ENCODE data around the gene BBIP1. TPM values are rescaled to one million over a fixed set of nuclear protein-coding genes. Genes with fewer than 3 reads are reported as not detected.

BBIP1 gene
- 10 to 100 TPM; 22.8 to 25.5 TPM for total RNA-seq
- long read RNA-seq, partial matches to known transcripts, result 0 of 6 reads
- long read RNA-seq, other reads (novel, unspliced or antisense), result 1 of 6 reads

GRCh38 chr10:110918643-110919348, at the start of gene BBIP1:
Gene BBIP1 (minus strand): TSS chr10:110919180. CDS start chr10:110918157, 1,023 bp downstream.
- ATAC-seq, result peak; percentile 94 to 97

GRCh38 chr10:110967645-110968044, 48.7 kb upstream of the BBIP1 start:
- DNase-seq, result no peak
- ATAC-seq, result no peak
- intact Hi-C loops (cut with DNase I), result no loop called here

More at GRCh38 chr10:110918643-110919348, at the start of gene BBIP1:
- DNase-seq, result no peak
- intact Hi-C loops (cut with DNase I), result no loop called here

DNA sequence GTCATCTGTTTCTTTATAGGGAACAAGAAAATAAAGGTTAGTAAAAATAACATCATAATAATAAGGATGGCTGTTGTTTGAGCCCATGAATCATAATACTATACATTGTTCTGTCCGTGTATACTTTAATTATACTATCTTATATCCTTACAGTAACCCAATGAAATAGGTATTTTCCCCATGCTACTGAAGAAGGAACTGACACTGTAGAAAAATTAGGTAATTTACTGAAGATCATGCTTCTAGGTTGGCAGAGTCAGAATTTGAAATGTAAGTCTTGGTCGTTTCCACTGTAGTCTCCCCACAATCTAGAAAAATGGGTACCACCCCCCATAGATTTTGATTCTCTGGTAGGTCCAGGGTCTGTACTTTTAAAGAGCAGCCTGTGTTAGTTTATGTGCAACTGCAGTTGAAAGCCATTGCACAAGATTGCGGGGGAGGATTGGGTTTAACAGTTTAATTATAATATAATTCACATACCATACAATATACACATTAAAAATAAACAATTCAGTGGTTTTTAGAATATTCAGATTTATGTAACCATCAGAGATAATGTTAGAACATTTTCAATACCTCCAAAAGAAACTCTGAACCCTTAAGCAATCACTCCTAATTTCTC, 48.1 kb upstream of the BBIP1 start:
- DNase-seq (no peak), ATAC-seq (no peak)
- intact Hi-C loops (cut with DNase I), result no loop called here

DNA sequence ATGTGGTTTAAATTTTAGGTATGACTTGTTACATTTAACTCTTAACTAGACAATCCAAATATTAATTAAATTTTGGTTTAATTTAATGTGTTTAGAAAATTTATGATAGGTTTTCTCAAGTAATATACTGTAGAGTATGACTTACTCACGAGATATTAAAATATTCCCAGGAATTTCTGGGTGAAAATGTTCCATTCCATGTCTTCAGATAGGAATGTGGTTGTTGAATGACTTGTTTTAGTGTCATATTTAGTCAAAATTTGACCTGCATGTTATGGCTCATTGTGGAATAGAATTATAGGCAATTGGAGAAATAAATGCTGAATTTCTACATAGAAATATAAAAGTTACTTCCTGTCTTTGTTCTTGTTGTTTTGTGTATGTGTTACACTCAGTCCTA, 47.2 kb upstream of the BBIP1 start:
- DNase-seq (no peak), ATAC-seq (no peak)
- intact Hi-C loops (cut with DNase I), result no loop called here

DNA sequence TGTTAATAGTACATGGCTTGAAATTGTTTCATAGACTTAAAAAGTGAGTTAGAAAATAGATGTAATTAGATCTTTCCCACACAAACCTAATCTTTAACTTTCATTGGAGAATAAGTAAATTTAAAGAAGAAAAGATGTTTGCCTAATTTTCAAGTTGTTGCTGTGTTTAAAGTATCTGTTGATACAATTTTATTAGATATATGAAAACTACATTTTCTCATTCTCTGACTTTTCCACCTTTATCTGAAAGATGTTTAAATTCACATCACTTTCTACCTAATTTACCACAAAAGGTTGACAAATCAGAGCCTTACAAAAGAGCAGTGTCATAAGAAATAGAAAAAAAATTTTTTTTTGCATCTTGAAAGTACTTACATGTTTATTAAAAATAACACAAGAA, 46.2 kb upstream of the BBIP1 start:
- ATAC-seq (no peak), DNase-seq (no peak)
- intact Hi-C loops (cut with DNase I), result no loop called here

DNA sequence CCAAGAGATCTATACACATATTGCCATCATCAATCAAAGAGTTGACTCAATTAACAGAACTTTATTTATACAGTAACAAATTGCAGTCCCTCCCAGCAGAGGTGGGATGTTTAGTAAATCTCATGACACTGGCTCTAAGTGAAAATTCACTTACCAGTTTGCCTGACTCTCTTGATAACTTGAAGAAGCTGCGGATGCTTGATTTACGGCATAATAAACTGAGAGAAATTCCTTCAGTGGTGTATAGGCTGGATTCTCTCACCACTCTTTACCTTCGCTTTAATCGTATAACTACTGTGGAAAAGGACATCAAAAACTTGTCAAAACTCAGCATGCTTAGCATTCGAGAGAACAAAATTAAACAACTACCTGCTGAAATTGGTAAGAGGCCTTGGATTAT, 45.7 kb upstream of the BBIP1 start:
- ATAC-seq (no peak), DNase-seq (no peak)
- intact Hi-C loops (cut with DNase I), result no loop called here

- ATAC-seq (no peak), DNase-seq (no peak)
- intact Hi-C loops (cut with DNase I), result no loop called here
These were observed 44.2 kb upstream of the BBIP1 start for GRCh38 chr10:110963162-110963561.

GRCh38 chr10:110962443-110962842, 43.5 kb upstream of the BBIP1 start:
- intact Hi-C loops (cut with DNase I), result no loop called here
- ATAC-seq (no peak), DNase-seq (no peak)

- no peak for DNase-seq
- ATAC-seq, result no peak
- intact Hi-C loops (cut with DNase I), result no loop called here
These were observed 41.3 kb upstream of the BBIP1 start for GRCh38 chr10:110960333-110960712.

DNA sequence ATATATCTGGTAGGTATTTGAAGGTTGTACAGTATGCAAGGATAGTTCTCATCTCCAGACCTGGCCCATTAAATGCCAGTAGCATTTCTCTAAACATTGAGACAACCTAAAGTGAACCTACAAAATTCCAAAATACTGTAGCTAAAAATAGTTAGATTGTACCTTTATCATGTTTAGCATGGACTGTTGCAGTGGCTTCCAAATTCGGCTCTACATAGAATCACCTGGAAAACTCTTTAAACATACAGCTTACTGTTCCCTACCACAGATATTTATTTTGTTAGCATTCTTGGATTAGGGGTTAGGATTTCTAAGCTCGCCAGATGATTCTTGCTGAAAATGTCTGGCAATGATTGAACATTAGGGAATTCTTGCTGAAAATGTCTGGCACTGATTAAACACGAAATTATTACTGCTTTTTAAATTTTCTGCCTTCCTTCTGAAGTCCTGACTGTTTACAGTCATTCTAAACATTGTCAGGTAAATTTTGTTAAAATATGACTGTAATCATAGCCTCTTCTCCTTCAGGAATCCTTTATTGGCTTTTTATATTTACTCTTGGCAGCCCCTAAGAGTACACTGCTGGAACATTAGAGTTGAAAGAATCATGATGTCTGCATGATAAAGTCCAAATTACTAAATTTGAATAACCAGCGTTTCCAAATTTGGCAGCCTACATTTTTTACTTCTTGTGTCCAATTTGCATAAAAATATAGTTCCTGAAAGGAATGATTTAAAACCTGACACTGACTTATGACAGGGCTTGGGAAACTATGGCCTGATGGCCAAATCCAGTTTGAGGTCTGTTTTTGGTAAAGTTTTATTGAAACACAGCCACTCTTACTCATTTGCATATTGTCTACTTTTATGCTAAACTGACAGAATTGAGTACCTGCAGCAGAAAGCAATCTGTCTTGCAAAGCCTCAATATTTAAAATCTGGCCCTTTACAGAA, 40.7 kb upstream of the BBIP1 start:
- DNase-seq (no peak), ATAC-seq (no peak)
- intact Hi-C loops (cut with DNase I), result no loop called here

- ATAC-seq (no peak), DNase-seq (no peak)
- intact Hi-C loops (cut with DNase I), result no loop called here
These were observed 38.6 kb upstream of the BBIP1 start for GRCh38 chr10:110957606-110958005.

GRCh38 chr10:110951381-110951780, 32.4 kb upstream of the BBIP1 start:
- ATAC-seq, result no peak
- no peak for DNase-seq
- intact Hi-C loops (cut with DNase I), result no loop called here

DNA sequence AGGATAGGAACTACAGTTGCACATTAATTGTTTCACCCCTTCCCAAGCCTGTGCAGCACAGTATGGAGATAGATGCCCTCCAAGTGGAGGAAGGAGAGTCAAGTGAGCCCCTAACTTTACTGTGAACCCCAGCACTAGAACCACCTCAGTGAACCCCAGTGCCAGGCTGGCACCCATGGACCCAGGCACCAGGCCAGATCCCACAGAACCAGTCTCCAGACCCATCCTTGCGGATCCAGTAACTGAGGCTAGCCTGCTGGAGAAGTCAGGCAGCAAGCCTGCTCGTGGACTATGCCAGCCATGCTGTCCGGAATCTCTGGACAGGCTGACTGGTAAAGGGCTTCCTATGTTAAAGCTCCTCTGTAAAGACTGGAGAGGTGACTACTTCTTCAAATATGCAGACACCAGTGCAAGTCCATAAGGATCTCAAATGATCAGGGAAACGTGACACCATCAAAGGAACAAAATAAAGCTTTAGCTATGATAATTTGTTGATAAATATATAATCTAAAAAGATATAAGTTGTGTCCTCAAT, 28.1 kb upstream of the BBIP1 start:
- intact Hi-C loops (cut with DNase I), result no loop called here
- DNase-seq (no peak), ATAC-seq (no peak)

GRCh38 chr10:110946496-110946895, 27.5 kb upstream of the BBIP1 start:
- intact Hi-C loops (cut with DNase I), result no loop called here
- DNase-seq, result no peak
- ATAC-seq, result no peak

DNA sequence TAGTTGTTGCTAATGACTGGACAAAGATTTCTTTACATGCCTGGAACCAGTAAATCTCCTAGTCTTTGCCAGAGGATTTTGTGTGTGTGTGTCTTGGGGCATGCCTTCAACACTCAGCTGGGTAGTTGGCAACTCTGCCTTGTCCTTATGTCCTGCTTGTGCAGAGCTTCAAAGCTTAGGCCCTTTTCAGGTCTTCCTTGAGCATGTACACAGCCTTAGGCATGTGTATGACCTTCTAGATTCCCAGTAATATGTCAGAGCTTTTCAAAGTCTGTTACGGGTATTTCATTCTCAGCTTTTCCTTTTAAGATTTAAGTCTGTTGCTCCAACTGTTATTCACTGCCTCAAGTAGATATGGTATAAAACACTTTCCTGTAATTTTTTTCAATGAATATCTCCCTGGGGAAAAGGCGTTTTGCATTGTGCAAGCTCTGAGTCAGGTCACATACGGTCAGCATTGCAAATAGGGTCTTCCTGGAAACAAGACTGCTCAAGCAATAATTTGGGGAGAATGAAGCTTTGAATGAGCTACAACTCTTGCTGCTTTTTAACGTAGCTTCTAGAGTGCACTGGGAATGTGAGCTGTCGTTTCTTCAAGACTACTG, 25.9 kb upstream of the BBIP1 start:
- ATAC-seq (peak; percentile 19 to 32), DNase-seq (no peak)
- intact Hi-C loops (cut with DNase I), result no loop called here

DNA sequence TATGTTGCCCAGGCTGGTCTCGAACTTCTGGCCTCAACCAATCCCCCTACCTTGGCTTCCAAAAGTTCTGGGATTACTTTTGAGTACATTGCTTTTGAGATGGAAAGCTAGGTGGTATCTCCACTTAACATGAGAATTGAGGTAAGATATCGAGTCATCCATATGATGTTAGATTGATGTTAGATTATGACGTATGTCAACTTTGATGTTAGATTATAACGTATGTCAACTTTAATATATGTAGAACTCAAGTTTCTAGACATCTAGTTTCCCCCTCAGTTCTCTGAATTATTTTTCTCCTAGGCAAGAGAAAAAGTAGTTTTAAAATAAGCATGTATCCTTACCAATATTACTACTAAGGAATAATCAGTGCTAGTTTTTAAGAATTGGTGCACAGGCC, 20.4 kb upstream of the BBIP1 start:
- DNase-seq, result no peak
- intact Hi-C loops (cut with DNase I), result no loop called here
- no peak for ATAC-seq

- no peak for ATAC-seq
- DNase-seq, result no peak
- intact Hi-C loops (cut with DNase I), result no loop called here
These were observed 17.8 kb upstream of the BBIP1 start for GRCh38 chr10:110936757-110937156.

DNA sequence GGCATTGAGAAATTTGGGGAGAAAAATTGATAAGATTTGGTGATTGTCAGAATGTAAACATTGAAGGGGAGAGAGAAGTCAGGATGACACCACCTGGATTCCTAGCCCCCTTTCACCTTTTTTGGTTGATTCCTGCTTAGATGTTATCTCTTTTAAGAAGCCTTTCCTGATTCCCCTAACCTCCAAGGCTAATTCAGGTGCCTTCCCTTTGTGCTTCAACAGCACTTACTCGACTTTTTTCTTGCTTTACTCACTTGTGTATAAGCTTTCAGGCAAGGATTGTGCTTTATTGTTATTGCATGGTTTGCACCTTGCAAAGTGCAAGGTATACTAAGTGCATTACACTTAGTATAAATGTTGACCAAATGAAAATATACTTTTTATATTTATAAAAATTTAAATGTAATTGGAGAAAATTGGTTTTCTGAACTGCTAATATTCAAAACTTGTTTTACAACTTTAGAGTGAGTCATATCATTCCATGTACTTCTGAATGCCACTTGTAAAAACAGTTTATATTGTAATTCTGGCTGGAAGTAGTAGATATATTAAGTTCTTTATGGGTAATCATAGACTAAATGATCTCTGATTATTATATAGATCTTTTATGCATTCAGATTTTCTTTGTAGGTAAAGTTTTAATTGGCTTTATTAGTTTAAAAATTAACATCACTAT, 13.7 kb upstream of the BBIP1 start:
- ATAC-seq (no peak), DNase-seq (no peak)
- intact Hi-C loops (cut with DNase I), result no loop called here
